Mesothelial cell of epicardium (in vitro differentiated cells): ENCODE results near the gene PDLIM7. TPM values are rescaled to one million over a fixed set of nuclear protein-coding genes. Genes with fewer than 3 reads are reported as not detected.

Experiments
- DNase-seq, 2 experiments: peaks; one replicate each; pipeline ENCODE4 v3.0.0; 2021; ENCODE audit warnings: low spot score in 2 of 2; ENCODE audit not compliant: unreplicated experiment in 2 of 2
- H3K27ac Mint-ChIP-seq: 2 replicates; pipeline ENCODE4 v1.8.0; 2021; ENCODE audit warnings: mixed read lengths
- H3K27me3 Mint-ChIP-seq: 2 replicates; pipeline ENCODE4 v1.8.0; 2021; ENCODE audit warnings: low read depth, mixed read lengths
- H3K36me3 Mint-ChIP-seq: 2 replicates; pipeline ENCODE4 v1.8.0; 2021; ENCODE audit warnings: mixed read lengths
- H3K4me1 Mint-ChIP-seq: 2 replicates; pipeline ENCODE4 v1.8.0; 2021; ENCODE audit warnings: mixed read lengths
- H3K4me3 Mint-ChIP-seq: 2 replicates; pipeline ENCODE4 v1.8.0; 2021; ENCODE audit warnings: mild to moderate bottlenecking, moderate library complexity, mixed read lengths
- H3K9me3 Mint-ChIP-seq: 2 replicates; pipeline ENCODE4 v1.8.0; 2021; ENCODE audit warnings: mixed read lengths
- CTCF ChIP-seq: fragments of 200-600 bp; sonication (generic); IDR thresholded peaks from one replicate; pipeline ENCODE4 v1.5.0; 2021; ENCODE audit warnings: antibody characterized with exemption; ENCODE audit not compliant: unreplicated experiment
- total RNA-seq: library from RNA; stranded (reverse); gene quantifications from 3 replicates; pipeline ENCODE4 v1.2.1, GENCODE V29; 2021

The PDLIM7 gene
- total RNA-seq, 1 donor from 2014 or later = 494 TPM

GRCh38 chr5:177483994-177484901, 13.2 kb downstream of the PDLIM7 start:
- Mint-ChIP-seq H3K9me3 (no peaks in the 10 kb centered on the region), H3K4me1 (peaks cover 21% of the 10 kb centered on the region), H3K4me3 (no peak overlapping the region), H3K36me3 (peaks cover 42% of the 10 kb centered on the region), H3K27me3 (no peaks in the 10 kb centered on the region), H3K27ac (peak overlapping the region; percentile 63)
- no peak for TF ChIP-seq CTCF
- DNase-seq = no peak

GRCh38 chr5:177483042-177483441, 14.4 kb downstream of the PDLIM7 start:
- TF ChIP-seq CTCF = no peak
- Mint-ChIP-seq H3K36me3 (peaks cover 36% of the 10 kb centered on the region), H3K27me3 (no peaks in the 10 kb centered on the region), H3K4me1 (peaks cover 28% of the 10 kb centered on the region), H3K27ac (peak overlapping the region; percentile 25), H3K4me3 (no peak overlapping the region), H3K9me3 (no peaks in the 10 kb centered on the region)
- no peak for DNase-seq

- H3K27ac Mint-ChIP-seq = peak overlapping the region; percentile 34
- no peaks in the 10 kb centered on the region for H3K9me3 Mint-ChIP-seq
- H3K36me3 Mint-ChIP-seq = peaks cover 32% of the 10 kb centered on the region
- DNase-seq = no peak
- no peak for TF ChIP-seq CTCF
- peaks cover 28% of the 10 kb centered on the region for H3K4me1 Mint-ChIP-seq
- H3K27me3 Mint-ChIP-seq = no peaks in the 10 kb centered on the region
- no peak overlapping the region for H3K4me3 Mint-ChIP-seq
These were observed 15.0 kb downstream of the PDLIM7 start for GRCh38 chr5:177482359-177482795.

- H3K4me1 Mint-ChIP-seq = peaks cover 38% of the 10 kb centered on the region
- no peak for DNase-seq
- TF ChIP-seq CTCF = no peak
- no peaks in the 10 kb centered on the region for H3K27me3 Mint-ChIP-seq
- no peaks in the 10 kb centered on the region for H3K9me3 Mint-ChIP-seq
- H3K36me3 Mint-ChIP-seq = peaks cover 18% of the 10 kb centered on the region
- no peak overlapping the region for H3K4me3 Mint-ChIP-seq
- peak overlapping the region; percentile 87 for H3K27ac Mint-ChIP-seq
These were observed 17.6 kb downstream of the PDLIM7 start for GRCh38 chr5:177479774-177480173.

GRCh38 chr5:177478711-177479646, 18.4 kb downstream of the PDLIM7 start:
- Mint-ChIP-seq H3K9me3 (no peaks in the 10 kb centered on the region), H3K4me3 (no peak overlapping the region), H3K27me3 (no peaks in the 10 kb centered on the region), H3K4me1 (peaks cover 40% of the 10 kb centered on the region), H3K36me3 (peaks cover 10% of the 10 kb centered on the region), H3K27ac (peak overlapping the region; percentile 87)
- no peak for TF ChIP-seq CTCF
- no peak for DNase-seq
